ENCODE results near the gene LNPEP.
"Not testable (repeated sequence)": the region's sequence is repeated elsewhere in the genome, so short reads cannot be mapped to it uniquely, and the experiment has no call there.

GRCh38 chr5:97084782-97085458, 149.0 kb downstream of the LNPEP start:
- not testable (repeated sequence) for TF ChIP-seq CTCF (IDR thresholded peaks at IDR 0.05; ENCODE audit: borderline replicate concordance, extremely low read depth, low read length, poor library complexity, severe bottlenecking); EZH2 (IDR thresholded peaks at IDR 0.05; ENCODE audit: borderline replicate concordance, low read depth, low read length, severe bottlenecking)
